LNCaP clone FGC (cell line): Measurements from ENCODE around the gene ZBTB20.

ENCODE experiments used
- DNase-seq: peaks from one replicate; pipeline ENCODE4 v3.0.0-alpha.2; 2011; ENCODE audit warnings: low read depth
- H3K4me3 ChIP-seq: 2 replicates; pipeline ENCODE4 v1.5.1; 2011; ENCODE audit warnings: mild to moderate bottlenecking, low read depth, low read length, control low read depth
- CTCF ChIP-seq: IDR thresholded peaks from 2 replicates; pipeline ENCODE4 v1.5.1; 2012; ENCODE audit warnings: mild to moderate bottlenecking; ENCODE audit not compliant: control insufficient read depth, insufficient read depth; ENCODE audit errors: extremely low read depth

The ZBTB20 gene

GRCh38 chr3:114428044-114428595, 719.0 kb downstream of the ZBTB20 start:
- no peak for DNase-seq
- TF ChIP-seq CTCF, result no peak
- H3K4me3 ChIP-seq, result no peak overlapping the region

- H3K4me3 ChIP-seq, result no peak overlapping the region
- TF ChIP-seq CTCF, result no peak
- no peak for DNase-seq
Observed at GRCh38 chr3:114427285-114428043, 719.6 kb downstream of the ZBTB20 start.

GRCh38 chr3:114424337-114424736, 722.8 kb downstream of the ZBTB20 start:
- H3K4me3 ChIP-seq, result no peak overlapping the region
- no peak for DNase-seq

GRCh38 chr3:114421204-114421603, 725.9 kb downstream of the ZBTB20 start:
- TF ChIP-seq CTCF, result no peak
- DNase-seq, result no peak
- no peak overlapping the region for H3K4me3 ChIP-seq

More at GRCh38 chr3:114424337-114424736, 722.8 kb downstream of the ZBTB20 start:
- no peak for TF ChIP-seq CTCF

GRCh38 chr3:114420072-114420471, 727.0 kb downstream of the ZBTB20 start:
- no peak for TF ChIP-seq CTCF
- no peak overlapping the region for H3K4me3 ChIP-seq
- DNase-seq, result no peak

- peak; percentile 42 for DNase-seq
- peak; percentile 84 for TF ChIP-seq CTCF
- no peak overlapping the region for H3K4me3 ChIP-seq
Observed at GRCh38 chr3:114418724-114419543, 728.2 kb downstream of the ZBTB20 start.
